ENCODE results near the gene BANP.
"Not testable (repeated sequence)": the region's sequence is repeated elsewhere in the genome, so short reads cannot be mapped to it uniquely, and the experiment has no call there.

The BANP gene

GRCh38 chr16:88030498-88030897 lies 79.3 kb downstream of the BANP start:
- ChIA-PET POLR2A (no interaction called here), CTCF (no interaction called here)
- Histone ChIP-seq H3K4me1 (ENCODE audit: control insufficient read depth, insufficient read depth, low read length) (no peaks in the 10 kb centered on the region), H3K4me3 (ENCODE audit: low read depth, low read length) (no peak overlapping the region), H3K36me3 (ENCODE audit: control insufficient read depth in 2 of 2, insufficient read depth in 1 of 2, low read length in 2 of 2) (peaks cover 0 to 38% of the 10 kb centered on the region in 2 experiments; a peak in 1 of 3 replicates), H3K9me3 (ENCODE audit: control insufficient read depth, insufficient read depth, low read depth, low read length) (no peaks in the 10 kb centered on the region), H3K27ac (ENCODE audit: extremely low read depth, low read depth, low read length) (no peak overlapping the region)
- TF ChIP-seq SETDB1 (IDR thresholded peaks at IDR 0.05; ENCODE audit: insufficient read length, low read length), result no peak
- no peak for TF ChIP-seq BCL11B (tag by site-specific recombination; IDR thresholded peaks at IDR 0.05; ENCODE audit: low read depth)
- no peak for TF ChIP-seq ZBTB11 (tag by site-specific recombination; conservative IDR thresholded peaks at IDR 0.05; ENCODE audit: low read depth)
- TF ChIP-seq ZNF621 (tag by site-specific recombination; IDR thresholded peaks at IDR 0.05), result no peak
- TF ChIP-seq ZNF558 (tag by site-specific recombination; IDR thresholded peaks at IDR 0.05), result no peak
- no peak for TF ChIP-seq ZNF473 (tag by site-specific recombination; IDR thresholded peaks at IDR 0.05)
- TF ChIP-seq ZNF140 (tag by site-specific recombination; IDR thresholded peaks at IDR 0.05), result no peak
- TF ChIP-seq ZSCAN4 (tag by site-specific recombination; IDR thresholded peaks at IDR 0.05), result no peak
- TF ChIP-seq HOXC10 (CRISPR knock-in tag; IDR thresholded peaks at IDR 0.05), result no peak

GRCh38 chr16:88030961-88031360 lies 79.7 kb downstream of the BANP start:
- H3K4me3 ChIP-seq (ENCODE audit: low read depth, low read length); H3K4me1 ChIP-seq (ENCODE audit: control insufficient read depth, insufficient read depth, low read length); H3K27ac ChIP-seq (ENCODE audit: extremely low read depth, low read depth, low read length); POLR2A ChIA-PET; H3K9me3 ChIP-seq (ENCODE audit: control insufficient read depth, insufficient read depth, low read depth, low read length): not testable (repeated sequence)
- H3K36me3 ChIP-seq (ENCODE audit: control insufficient read depth in 2 of 2, insufficient read depth in 1 of 2, low read length in 2 of 2), result peaks cover 0 to 43% of the 10 kb centered on the region in 2 experiments; a peak in 1 of 3 replicates
- CTCF ChIA-PET, result interaction anchor here (0.7 kb wide), 1 partner anchor 21 kb away, joined by 3 read pairs; no protein-coding TSS in a partner anchor

- peaks cover 0 to 30% of the 10 kb centered on the region in 2 experiments; a peak in 1 of 3 replicates for H3K36me3 ChIP-seq (ENCODE audit: control insufficient read depth in 2 of 2, insufficient read depth in 1 of 2, low read length in 2 of 2)
- H3K4me3 ChIP-seq (ENCODE audit: low read depth, low read length); POLR2A ChIA-PET; H3K9me3 ChIP-seq (ENCODE audit: control insufficient read depth, insufficient read depth, low read depth, low read length); H3K4me1 ChIP-seq (ENCODE audit: control insufficient read depth, insufficient read depth, low read length); CTCF ChIA-PET; H3K27ac ChIP-seq (ENCODE audit: extremely low read depth, low read depth, low read length): not testable (repeated sequence)
These were observed 81.9 kb downstream of the BANP start for GRCh38 chr16:88033003-88033740.

GRCh38 chr16:88034770-88035169 lies 83.5 kb downstream of the BANP start:
- TF ChIP-seq TCF7L2 (IDR thresholded peaks at IDR 0.05; ENCODE audit: borderline replicate concordance, low read depth, low read length) (no peak), ZNF549 (tag by site-specific recombination; IDR thresholded peaks at IDR 0.05) (no peak), ZNF555 (tag by site-specific recombination; conservative IDR thresholded peaks at IDR 0.05) (no peak), GLI4 (tag by site-specific recombination; IDR thresholded peaks at IDR 0.05) (no peak), ZNF585B (tag by site-specific recombination; IDR thresholded peaks at IDR 0.05) (no peak), ZNF624 (tag by site-specific recombination; IDR thresholded peaks at IDR 0.05) (no peak), KLF16 (tag by site-specific recombination; IDR thresholded peaks at IDR 0.05) (no peak), ZNF423 (tag by site-specific recombination; IDR thresholded peaks at IDR 0.05) (no peak), ZNF335 (tag by site-specific recombination; conservative IDR thresholded peaks at IDR 0.05) (no peak), ZNF184 (tag by site-specific recombination; IDR thresholded peaks at IDR 0.05) (no peak), ZIC2 (tag by site-specific recombination; IDR thresholded peaks at IDR 0.05) (no peak)

More at GRCh38 chr16:88034770-88035169, 83.5 kb downstream of the BANP start:
- H3K27ac ChIP-seq (ENCODE audit: extremely low read depth, low read depth, low read length), result no peak overlapping the region
- CTCF ChIA-PET, result no interaction called here
- H3K36me3 ChIP-seq (ENCODE audit: control insufficient read depth in 2 of 2, insufficient read depth in 1 of 2, low read length in 2 of 2), result peaks cover 0 to 37% of the 10 kb centered on the region in 2 experiments; a peak in 1 of 3 replicates
- H3K9me3 ChIP-seq (ENCODE audit: control insufficient read depth, insufficient read depth, low read depth, low read length), result no peaks in the 10 kb centered on the region
- no peak overlapping the region for H3K4me3 ChIP-seq (ENCODE audit: low read depth, low read length)
- POLR2A ChIA-PET, result no interaction called here
- no peaks in the 10 kb centered on the region for H3K4me1 ChIP-seq (ENCODE audit: control insufficient read depth, insufficient read depth, low read length)
